MV-4-11 (cell line): ENCODE results near the gene KLF13.

ENCODE experiments used
- DNase-seq: peaks from one replicate; lab custom pipeline; 2025; lab: John Stamatoyannopoulos, UW

The KLF13 gene

DNA sequence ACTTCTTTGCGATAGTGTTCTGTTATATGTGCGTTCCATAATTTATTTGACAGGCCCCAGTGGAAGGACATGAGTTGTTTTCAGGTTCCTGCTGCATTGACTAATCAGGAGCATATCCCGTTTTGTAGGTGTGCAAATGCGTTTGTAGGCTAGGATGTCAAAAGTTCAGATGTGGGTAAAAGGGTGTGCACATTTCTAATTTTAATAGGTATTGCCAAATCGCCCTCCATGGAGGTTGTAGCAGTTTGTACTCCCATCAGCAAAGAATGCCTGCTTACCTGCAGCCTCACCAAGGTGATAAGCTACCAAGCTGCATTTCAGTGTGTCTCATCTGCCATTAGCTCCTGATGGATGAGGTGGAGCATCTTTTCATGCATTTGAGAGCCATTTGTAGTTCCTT lies 36.3 kb downstream of the KLF13 start:
- DNase-seq: no peak

DNA sequence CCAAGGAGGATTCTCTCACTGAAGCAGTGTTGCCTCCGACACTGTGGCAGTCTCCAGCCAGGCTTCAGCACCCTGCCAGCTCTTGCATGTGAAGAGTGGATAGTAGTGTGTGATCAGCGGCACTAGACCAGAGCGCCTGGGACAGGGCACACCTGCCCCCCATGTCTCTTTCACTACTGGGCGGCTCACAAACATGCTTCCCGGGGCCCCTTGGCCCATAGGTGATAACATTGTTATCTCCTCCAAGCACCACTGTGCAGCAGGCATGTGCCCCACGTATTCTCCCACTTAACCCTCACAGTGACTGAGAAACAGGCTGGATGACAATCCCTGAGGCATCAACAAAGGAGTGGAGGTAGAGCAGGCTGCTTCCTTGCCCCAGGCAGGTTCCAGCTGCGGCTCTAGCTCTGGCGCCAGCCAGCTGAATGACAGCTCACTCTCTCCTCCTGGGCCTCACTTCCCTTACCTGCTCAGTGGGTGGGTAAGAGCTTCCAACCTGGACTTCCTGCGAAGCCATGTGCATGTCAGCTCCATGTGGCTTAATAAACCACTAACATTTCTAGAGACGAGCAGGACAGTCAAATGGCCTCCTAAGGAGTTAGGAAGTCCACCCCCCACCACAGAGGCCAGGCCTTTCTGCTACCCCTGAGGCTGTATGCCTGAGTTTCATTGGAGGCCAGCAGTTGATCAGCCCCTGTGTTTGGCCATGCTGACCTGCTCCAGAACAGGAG lies 37.8 kb downstream of the KLF13 start:
- DNase-seq: no peak

DNA sequence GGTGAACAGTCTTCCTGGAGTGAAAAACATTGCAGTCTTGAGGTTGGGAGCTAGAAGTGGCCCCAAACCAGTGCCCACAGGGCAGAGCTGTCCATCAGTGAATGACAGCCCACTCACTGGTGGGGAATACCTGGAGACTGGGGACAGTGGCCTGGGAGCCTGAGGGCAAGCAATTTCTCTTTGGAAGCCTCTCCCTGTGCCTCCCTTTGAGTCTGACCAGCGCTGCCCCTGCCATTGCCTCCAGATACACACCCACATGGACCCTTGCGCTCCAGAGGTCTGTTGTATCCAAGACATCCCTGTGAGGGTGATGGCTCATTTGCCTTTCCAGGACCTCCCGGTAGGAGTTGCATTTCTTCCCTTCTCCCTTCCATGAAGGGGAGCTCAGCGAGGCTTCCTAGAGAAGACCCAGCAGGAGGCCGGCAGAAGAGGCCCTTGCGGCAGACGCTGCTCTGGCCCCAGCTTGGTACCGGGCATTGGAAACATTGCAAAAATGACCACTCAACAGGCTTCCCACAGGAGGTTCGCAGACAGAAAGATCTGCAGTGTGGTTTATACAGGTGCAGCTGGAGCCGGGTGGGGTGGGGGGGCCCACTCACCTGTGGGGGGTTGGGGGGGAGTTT lies 38.5 kb downstream of the KLF13 start:
- no peak for DNase-seq

DNA sequence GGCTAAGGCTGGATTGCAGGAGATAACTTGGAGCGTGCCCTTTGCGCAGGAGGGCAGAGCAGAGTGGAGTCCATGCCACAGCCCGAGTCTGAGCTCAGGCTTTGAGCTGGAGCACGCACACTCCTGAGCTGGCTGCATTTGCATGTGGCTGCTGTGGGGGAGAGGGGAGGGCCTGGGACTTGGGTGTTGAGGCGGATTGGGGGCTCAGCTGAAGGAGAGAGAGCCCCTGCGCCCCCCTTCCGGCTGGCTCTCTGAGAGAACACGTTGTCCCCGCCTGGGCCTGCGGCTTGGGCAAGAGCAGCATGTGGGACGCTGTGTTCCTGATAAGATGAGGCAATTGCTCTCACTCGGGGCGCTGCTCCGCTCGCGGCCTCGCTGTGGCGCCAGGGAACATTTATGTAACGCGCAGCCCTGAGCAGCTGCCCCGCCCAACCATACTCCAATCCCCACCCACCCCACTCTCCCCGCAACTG lies 39.1 kb downstream of the KLF13 start:
- peak; percentile 89 for DNase-seq

DNA sequence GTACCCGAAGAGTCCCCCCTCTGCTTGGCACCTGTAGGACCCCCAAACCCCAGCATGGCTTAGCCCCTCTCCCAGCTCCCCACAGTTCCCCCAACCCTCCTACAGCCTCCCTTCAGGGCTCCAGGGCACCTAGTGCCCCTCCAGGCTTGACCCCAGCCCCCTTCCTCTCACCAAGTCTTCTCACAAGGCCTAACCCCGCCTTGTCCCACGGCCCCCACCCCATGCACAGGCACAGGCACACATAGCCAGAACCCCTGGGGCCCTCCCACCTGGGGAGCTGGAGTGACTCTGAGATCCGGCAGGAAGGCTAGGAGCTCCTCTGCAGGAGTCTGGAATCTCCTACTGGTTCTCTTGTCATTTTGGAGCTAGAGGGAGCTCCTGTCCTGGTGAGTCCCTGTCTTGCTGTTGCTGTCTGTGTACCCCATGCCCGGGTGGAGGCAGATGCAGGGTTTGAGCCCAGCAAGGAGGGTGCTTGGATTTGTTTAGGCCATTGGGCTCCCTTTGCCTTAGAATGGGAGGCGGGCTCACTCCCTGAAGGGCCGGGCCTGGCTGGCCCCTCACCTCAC lies 39.6 kb downstream of the KLF13 start:
- DNase-seq: no peak

DNA sequence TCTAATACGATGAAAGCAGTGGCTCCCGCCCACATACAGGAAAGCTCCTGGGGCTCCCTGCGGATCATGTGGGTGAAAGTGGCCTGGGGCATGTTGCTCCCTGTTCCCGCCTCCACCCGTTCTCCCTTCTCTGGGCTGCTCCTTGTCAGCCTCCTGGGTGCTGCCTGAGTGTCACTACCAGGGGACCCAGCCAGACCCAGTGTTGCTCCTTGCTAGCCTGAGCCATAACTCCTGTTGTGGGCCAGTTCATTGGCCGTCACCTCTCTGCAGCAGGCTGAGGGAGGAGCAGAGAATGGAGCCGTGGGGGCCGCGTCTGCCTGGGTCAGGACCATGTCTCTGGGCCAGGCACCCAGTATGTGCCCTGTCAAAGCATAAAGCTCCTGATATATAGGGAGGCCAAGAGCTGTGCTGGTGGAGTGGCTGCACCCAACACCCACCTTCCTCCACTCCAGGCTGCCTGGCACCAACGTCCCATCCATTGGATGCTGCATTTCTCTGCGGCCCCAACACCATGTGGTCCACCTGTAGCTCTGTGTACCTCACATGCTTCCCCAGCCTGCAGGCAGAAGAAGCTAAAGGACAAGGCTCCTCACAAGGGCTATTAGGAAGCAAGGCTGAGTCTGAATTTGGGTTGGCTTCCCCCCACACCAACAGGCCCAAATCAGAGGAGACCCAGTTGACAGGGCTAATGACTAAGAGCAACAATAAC lies 40.5 kb downstream of the KLF13 start:
- no peak for DNase-seq

DNA sequence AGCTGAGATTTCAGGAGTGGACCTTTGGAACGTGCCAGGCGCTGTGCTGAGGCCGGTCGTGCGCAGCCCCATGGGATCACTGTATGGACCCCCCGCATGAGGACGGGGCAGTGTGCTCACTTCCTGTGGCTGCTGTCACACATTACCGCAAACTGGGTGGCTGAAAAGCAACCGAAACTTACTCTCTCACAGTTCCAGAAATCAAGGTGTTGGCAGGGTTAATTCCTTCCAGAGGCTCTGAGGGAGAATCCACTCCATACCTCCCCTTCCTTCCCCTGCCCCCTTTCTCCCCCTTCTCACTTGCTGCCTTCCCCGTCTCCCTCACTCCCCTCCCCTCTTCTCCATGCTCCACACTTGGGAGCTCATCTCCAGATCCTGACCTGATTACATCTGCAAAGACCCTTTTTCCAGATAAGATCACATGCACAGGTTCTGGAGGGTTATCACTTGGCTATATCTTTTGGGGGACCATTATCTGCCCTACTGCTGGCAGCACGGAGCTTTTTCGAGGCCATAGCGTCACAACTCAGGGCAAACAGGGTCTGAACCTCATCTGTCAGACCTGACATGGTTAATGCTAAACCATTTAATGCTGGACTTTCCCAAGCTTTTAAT lies 41.2 kb downstream of the KLF13 start:
- peak; percentile 53 for DNase-seq

DNA sequence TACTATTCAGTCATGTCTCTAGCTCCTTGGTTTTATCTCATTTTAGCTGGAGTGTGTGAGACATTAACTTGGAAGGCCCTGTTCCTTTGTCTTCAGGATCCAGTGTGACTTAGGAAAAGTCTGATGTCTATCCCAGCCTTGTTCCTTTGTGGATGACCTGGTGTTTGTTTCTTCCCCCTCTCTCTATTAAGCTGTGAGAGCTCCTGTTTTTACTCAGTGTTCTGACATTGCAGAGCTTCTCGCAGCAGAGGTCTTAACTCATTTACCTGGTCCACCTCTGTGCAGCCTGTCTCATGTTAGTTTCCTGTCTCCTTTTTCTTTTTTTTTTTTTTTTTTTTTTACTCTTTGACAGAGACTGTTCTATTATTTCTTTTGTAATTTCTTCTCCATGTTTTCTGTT lies 43.1 kb downstream of the KLF13 start:
- DNase-seq: no peak

DNA sequence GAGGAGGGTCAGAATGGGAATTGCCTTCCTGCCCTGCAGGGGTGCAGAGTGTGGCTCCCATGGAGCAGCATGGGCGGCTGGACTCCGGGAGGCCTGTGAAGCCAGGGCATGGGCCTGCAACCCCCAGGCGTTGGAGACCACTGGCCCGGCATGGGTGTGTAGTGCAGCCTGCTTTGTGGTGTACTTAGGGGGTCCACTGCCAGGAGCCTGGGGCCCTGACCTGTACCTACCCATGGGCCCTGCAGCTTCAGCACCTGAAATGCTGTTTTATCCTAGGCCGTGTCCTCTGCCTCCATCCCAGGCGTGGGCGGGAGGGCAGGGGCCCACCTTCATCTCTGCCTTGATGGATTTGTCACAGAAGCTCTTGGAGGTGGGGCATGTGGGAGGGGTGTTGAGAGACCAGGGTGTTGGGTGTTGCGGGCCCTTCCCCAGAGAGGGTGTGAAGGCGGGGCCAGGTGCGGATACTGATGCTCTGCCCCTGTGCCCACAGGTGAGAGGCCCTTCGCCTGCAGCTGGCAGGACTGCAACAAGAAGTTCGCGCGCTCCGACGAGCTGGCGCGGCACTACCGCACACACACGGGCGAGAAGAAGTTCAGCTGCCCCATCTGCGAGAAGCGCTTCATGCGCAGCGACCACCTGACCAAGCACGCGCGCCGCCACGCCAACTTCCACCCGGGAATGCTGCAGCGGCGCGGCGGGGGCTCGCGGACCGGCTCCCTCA lies 45.0 kb downstream of the KLF13 start:
- no peak for DNase-seq

DNA sequence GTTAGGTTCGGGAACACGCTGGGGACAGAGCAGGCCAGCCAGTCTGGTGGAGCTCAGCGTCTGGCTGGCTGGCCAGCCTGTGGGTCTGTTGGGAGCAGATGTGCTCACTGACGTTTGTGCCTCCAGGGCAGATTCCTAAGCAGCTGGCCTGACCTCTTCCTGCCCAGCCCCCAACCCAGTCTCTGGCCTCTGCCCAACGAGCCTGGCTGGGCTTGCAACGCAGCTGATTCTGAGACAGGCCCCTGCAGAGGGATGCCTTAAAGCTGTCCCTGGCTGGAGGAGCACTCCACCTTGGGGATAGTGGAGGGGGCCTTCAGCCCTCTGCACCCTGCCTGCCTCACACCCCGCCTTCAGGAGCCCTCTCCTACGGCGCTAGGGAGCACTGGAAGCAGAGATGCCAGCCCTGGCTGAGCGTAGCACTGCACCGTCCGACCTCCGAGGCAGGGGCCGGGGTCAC lies 46.0 kb downstream of the KLF13 start:
- no peak for DNase-seq

DNA sequence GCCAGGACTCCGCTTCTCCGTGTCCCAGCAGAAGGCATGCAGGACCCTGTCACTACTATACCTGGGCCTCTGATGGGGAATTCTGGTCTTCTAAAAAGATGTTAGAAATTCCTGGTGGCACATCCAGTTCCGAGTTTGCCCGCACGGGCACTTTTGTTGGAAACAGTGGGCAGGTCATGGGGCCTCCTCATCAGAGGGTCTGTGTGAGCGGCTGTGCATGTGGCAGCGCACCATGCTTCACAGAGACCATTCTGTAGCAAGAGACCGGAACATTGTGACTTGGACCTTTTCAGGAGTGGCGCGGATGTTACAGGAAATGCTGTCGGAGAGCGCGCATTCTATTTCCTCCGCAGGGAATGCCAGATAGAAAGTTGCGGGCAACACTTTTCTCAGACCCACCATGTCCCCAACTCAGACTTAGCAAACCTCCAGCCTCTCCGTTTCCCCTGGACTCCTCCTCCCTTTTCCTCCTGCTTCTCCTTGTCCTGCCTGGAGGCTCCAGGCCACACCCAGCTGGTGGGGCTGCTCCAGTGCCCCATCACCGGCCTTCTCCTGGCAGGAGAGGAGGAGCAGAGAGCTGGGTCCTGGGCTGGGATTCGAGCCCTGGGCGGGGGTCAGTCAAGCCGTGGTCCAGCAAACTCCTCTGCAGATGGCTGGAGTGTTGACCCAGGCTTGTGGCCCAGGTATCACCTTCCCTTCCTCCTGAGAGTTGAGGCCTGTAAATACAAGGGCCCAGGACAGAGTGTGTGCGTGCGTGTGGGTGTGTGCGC lies 46.6 kb downstream of the KLF13 start:
- no peak for DNase-seq

DNA sequence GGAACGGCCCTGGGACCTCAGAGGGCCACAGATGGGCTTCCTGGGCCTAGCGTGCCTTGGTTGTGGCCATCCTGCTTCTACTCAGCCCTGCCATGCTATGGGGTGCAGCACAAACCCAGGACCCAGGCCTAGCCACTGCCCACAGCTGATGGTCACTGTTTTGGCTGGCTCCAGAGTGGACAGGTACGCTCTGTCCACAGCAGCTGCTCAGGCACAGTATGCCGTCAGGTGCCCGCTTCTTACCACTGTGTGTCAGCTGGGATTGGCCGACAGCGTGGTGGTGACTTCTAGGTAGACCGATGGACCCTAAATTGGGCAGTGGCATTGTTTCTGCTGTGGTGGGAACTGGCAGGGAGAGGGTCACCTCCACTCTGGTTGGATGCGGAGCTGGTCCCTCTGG lies 47.3 kb downstream of the KLF13 start:
- DNase-seq: no peak

DNA sequence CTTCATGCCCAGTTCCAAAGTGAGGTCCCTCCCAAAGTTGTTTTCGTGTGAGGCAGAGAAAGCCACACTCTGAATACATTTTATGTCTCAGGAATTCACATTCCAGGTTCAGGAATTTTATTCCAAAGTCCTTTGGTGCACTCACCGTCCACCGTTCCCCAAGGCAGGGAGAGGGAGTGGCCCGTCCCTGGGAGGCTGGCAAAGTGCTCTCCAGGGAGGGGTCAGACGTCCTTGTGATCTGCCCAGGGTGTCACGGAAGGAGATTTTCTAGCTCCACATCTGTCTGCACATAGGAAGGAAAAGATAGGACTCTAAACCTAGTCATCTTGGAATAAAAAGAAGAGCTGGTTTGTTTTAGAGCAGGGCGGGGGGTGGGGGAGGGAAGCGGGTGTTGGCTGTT lies 47.9 kb downstream of the KLF13 start:
- DNase-seq: no peak

DNA sequence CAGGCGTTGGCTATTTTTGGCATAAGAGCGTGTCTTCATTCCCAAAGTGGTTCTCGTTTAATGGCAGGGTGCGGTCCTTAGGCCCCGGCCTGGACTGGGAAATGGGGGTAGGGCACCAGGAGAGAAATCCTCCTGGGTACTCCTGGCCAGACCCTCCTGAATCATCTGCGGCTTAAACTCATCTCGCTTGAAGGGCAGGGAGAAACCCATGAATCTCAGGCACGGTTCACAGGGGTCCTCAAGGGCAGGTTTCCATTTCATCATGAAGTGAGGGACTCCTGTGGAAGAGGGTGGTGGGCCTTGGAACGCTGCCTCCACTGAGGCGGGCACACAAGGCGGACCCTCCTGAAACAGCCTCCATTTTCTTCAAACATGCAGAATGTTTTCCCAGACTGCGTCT lies 48.4 kb downstream of the KLF13 start:
- DNase-seq: no peak

DNA sequence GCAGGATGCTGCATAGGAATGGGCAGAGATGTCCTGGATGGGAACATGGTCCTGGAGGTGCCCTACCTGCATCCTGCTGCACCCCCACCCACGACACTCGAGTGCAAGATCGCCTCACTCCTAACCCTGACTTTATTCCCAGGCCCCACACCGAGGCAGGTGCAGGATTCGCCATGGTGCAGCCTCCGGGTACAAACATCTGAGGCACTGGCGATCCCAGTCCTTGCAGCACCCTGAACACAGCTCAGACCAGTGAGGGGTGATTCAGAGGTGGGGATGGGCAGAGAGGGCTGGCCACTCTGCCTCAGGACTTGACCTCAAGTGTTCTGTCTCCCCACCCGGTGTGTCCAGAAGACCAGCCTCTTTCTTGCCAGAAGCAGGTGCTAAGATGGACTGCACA lies 49.1 kb downstream of the KLF13 start:
- no peak for DNase-seq

DNA sequence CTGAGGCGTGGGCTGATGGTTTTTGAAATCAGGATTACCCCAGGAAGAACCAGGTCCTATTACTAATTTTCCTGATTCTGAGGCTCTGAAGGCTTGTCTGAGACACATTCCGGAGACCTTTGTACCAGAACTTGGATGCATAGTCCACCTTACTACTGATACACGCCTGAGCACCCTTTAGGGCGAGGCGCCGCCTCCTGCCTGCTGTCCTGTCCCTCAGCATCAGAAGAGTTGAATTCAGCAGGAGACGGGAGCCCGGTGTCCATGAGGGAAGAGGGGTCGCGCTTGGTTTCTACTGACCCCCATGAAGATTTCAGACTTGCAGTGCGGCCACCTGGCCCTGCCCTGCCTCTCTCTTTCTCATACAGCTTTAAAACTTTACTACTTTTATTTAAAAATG lies 49.9 kb downstream of the KLF13 start:
- no peak for DNase-seq

DNA sequence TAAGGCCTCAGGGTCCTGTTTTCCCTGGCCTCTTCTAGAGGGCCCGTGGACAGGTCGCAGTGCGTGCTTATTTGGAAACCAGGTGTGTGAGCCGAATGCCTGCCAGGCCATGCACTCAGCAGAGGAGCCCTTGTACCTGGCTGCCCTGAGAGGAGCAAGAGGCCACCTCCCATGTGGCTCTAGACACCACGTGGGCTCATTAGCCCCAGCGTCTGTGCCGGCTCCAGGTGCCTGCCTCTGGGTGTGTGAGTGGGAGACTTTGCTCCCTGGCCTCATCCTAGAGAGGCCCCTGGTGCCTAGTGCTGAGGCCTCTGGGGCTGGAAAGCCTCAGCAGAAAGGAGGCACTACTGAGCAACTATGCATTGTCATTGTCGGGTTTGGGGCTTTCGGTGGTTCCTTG lies 50.4 kb downstream of the KLF13 start:
- no peak for DNase-seq

DNA sequence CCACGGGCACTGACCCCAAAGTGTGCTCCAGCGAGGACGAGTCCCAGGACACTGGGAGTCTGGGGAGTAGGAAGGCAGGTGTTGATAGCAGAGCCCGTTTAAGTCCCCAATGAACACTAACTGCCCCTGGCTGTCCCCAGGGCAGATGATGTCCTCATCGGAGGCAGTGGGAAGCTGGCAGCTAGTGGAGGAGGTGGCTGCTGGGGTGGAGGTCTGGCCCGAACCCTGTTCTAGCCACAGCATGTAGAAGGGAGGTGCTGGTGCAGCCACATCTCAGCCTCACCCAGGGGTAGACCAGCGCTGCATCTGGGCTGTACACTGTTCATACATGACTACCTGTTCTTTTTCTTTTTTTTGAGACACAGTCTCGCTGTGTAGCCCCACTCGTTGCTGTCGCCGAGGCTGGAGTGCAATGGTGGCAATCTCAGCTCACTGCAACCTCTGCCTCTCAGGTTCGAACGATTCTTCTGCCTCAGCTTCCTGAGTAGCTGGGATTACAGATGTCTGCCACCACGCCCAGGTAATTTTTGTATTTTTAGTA lies 51.8 kb downstream of the KLF13 start:
- DNase-seq: no peak

DNA sequence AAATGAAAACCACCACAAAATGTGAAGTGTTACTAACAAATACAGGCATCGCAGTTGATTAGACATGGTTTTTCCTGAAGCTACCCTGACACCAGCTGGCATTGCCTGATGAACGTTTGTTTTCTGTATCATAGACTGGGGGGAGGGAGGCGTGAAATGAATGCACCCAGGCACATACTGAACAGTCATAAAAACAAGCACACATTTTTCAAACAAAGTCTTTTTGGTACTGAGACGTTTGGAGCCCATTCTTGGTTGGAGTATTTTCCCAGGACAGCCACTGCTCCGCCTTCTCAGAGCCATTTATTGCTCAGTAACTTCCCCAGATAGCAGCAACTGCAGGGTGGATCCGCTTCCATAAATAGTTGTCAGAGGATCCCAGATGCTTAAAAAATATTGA lies 52.4 kb downstream of the KLF13 start:
- no peak for DNase-seq

DNA sequence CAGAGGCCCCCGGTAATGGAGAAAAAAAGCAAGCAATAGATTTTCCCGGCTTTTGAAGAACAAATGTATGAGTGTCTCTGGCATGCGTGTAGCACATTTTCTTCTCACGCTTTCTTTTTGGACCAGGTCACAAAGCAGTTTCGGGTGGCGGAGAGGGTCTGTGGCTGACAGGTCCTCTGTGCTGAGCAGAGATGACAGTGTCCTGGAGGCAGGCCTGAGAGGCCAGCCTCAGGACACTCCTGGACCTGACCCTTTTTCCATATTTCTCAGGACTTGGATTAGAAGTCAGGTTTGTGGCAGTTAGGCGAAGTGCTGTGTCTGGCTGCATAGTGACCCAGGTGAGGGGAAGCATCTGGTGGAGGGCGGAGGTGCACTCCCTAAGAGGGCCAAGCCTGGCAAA lies 52.9 kb downstream of the KLF13 start:
- DNase-seq: no peak
